Activated CD8-positive, alpha-beta T cell treated with anti-CD3 and anti-CD28 coated beads for 36 hours (primary cell): ENCODE data around the gene B3GAT1. TPM values are rescaled to one million over a fixed set of nuclear protein-coding genes. Genes with fewer than 3 reads are reported as not detected.

Experiments
- ATAC-seq: fragments of 200-7000 bp; cut with Tn5 transposase; one replicate; pipeline ENCODE4 v1.10.0; 2021; ENCODE audit warnings: mild to moderate bottlenecking, moderate library complexity
- CTCF ChIA-PET: fragments of 350-600 bp; sonication (Branson Sonifier 250); formaldehyde crosslinking; loops from one replicate; lab custom pipeline; 2021; ENCODE audit warnings: antibody characterized with exemption; lab: Charles Lee
- POLR2A ChIA-PET: fragments of 350-600 bp; sonication (Branson Sonifier 250); formaldehyde crosslinking; loops from one replicate; lab custom pipeline; 2021; ENCODE audit warnings: antibody characterized with exemption; lab: Charles Lee
- DNase-seq: peaks from one replicate; pipeline ENCODE4 v3.0.0-alpha.2; 2020
- H3K27ac Mint-ChIP-seq: one replicate; pipeline ENCODE4 v1.8.0; 2021; ENCODE audit warnings: mild to moderate bottlenecking, mixed read lengths
- H3K27me3 Mint-ChIP-seq: one replicate; pipeline ENCODE4 v1.8.0; 2021; ENCODE audit warnings: mixed read lengths
- H3K36me3 Mint-ChIP-seq: one replicate; pipeline ENCODE4 v1.8.0; 2021; ENCODE audit warnings: low read depth, mixed read lengths
- H3K4me1 Mint-ChIP-seq: one replicate; pipeline ENCODE4 v1.8.0; 2021; ENCODE audit warnings: low read depth, mixed read lengths
- H3K4me3 Mint-ChIP-seq: one replicate; pipeline ENCODE4 v1.8.0; 2021; ENCODE audit warnings: mild to moderate bottlenecking, moderate library complexity, mixed read lengths
- H3K9me3 Mint-ChIP-seq: one replicate; pipeline ENCODE4 v1.8.0; 2021; ENCODE audit warnings: mixed read lengths
- intact Hi-C: fragments of 100-400 bp; cut with micrococcal nuclease; formaldehyde crosslinking; loops from one replicate; pipeline ENCODE4 v1.10.0; 2022
- total RNA-seq, 2 experiments: library from RNA; stranded (reverse); gene quantifications; one replicate each; pipeline ENCODE4 v1.2.3, GENCODE V29; 2021
- TF ChIP-seq, protein P1 (sequence below): fragments of 200-600 bp; IDR thresholded peaks from one replicate; pipeline ENCODE4 v1.8.0; 2022; ENCODE audit warnings: antibody characterized with exemption, mild to moderate bottlenecking

The B3GAT1 gene
- total RNA-seq, 2 experiments from 2014 or later: 0.07 TPM; not detected in 1

DNA sequence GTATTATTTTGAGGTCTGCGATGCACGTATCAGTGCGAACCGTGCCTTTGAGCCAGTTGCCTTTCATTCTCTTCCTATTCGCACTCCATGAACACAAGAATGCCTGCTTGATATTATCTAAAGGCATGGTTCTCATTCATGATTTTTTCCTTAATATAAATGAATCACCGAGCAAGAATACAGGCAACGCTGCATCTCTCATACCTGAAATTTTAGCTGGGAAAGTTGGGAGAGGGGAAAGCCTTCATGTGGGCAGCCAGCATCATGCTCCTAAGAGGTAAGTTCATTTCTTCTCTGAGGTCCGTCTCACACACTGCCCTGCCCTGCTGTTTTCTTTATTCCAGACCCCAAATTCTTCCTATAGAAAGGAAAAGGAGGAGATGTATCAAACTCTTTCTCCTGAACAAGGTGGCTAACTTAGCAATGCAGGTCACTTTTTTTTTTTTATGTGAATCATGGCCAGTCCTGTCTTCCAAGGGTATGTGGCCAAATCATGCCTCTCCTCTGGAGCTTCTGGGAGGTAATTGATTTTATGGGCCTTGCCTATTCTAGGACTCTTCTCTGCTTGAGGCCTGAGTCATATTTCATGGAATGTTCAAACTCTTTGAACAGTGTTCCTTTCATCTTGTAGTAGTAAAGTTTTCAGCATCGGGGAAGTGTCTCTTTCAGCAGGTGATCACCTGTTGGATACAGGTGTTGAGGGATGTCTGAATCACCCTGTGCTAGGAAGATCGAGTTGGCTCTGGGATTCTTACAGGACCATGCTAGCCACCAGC is 77.1 kb downstream of the B3GAT1 start:
- H3K27me3 Mint-ChIP-seq: peaks cover 15% of the 10 kb centered on the region
- ChIA-PET CTCF (no interaction called here), POLR2A (interaction anchor here (1.5 to 3.0 kb wide), 2 partner anchors 12 to 58 kb away, joined by 3 to 13 read pairs; partner anchors contain the start of gene GLB1L3)
- ATAC-seq (no peak), DNase-seq (no peak)
- no peaks in the 10 kb centered on the region for H3K9me3 Mint-ChIP-seq
- no peak overlapping the region for H3K27ac Mint-ChIP-seq
- H3K36me3 Mint-ChIP-seq: no peaks in the 10 kb centered on the region
- H3K4me3 Mint-ChIP-seq: no peak overlapping the region
- H3K4me1 Mint-ChIP-seq: peaks cover 12% of the 10 kb centered on the region
- intact Hi-C loops: no loop called here
- TF ChIP-seq, protein P1, sequence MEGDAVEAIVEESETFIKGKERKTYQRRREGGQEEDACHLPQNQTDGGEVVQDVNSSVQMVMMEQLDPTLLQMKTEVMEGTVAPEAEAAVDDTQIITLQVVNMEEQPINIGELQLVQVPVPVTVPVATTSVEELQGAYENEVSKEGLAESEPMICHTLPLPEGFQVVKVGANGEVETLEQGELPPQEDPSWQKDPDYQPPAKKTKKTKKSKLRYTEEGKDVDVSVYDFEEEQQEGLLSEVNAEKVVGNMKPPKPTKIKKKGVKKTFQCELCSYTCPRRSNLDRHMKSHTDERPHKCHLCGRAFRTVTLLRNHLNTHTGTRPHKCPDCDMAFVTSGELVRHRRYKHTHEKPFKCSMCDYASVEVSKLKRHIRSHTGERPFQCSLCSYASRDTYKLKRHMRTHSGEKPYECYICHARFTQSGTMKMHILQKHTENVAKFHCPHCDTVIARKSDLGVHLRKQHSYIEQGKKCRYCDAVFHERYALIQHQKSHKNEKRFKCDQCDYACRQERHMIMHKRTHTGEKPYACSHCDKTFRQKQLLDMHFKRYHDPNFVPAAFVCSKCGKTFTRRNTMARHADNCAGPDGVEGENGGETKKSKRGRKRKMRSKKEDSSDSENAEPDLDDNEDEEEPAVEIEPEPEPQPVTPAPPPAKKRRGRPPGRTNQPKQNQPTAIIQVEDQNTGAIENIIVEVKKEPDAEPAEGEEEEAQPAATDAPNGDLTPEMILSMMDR: no peak

DNA sequence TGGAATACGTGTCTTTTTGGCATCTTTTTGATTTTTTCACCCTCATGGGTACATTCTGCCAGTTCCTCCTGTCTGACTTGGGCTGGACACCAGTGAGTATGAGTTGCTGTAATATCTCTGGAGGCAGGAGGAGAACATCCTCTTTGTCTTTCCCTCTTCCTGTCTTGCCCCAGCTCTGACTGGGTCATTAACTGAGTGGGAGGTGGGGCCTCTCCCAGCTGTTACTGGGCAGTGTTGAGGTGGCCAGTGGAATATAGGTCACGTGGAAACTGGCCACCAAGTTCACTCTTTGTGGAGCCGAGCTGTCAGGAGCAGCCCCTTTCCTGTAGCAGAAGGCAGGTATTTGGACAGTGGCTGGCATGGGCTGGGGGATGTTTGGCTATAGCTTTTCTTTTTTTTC is 78.1 kb downstream of the B3GAT1 start:
- Mint-ChIP-seq H3K27ac (no peak overlapping the region), H3K27me3 (peaks cover 18% of the 10 kb centered on the region), H3K4me1 (peaks cover 12% of the 10 kb centered on the region), H3K4me3 (no peak overlapping the region), H3K9me3 (no peaks in the 10 kb centered on the region), H3K36me3 (no peaks in the 10 kb centered on the region)
- CTCF ChIA-PET: interaction anchor here (1.3 kb wide), 1 partner anchor 25 kb away, joined by 4 read pairs; no protein-coding TSS in a partner anchor
- ATAC-seq: no peak
- TF ChIP-seq, protein P1: no peak
- no peak for DNase-seq
- intact Hi-C loops: no loop called here
- POLR2A ChIA-PET: interaction anchor here (1.5 to 3.0 kb wide), 2 partner anchors 13 to 57 kb away, joined by 3 to 13 read pairs; partner anchors contain the start of gene GLB1L3

DNA sequence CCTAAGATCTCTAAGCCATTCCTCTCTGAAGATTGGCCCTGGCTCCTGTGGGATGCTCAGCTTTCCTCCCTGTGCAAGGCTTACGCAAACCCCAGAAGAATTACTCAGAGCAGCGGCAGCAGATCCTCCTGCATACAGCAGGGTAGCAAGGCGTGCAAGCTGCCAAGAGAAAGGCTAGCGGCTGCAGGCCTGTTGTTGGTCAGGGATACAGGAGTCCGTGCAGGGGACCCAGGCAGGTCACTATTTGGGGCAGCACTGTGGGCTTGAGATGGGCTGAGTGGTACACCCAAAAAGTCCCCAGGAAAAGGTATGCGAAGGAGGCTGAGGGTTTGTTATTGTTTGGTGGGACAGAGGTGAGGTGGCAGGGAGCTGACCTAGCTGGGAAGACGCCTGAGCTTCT is 78.7 kb downstream of the B3GAT1 start:
- Mint-ChIP-seq H3K4me1 (peaks cover 12% of the 10 kb centered on the region), H3K27ac (no peak overlapping the region), H3K4me3 (peak overlapping the region; percentile 66), H3K9me3 (no peaks in the 10 kb centered on the region), H3K27me3 (peaks cover 18% of the 10 kb centered on the region), H3K36me3 (no peaks in the 10 kb centered on the region)
- DNase-seq (no peak), ATAC-seq (no peak)
- CTCF ChIA-PET: interaction anchor here (1.3 kb wide), 1 partner anchor 26 kb away, joined by 4 read pairs; no protein-coding TSS in a partner anchor
- POLR2A ChIA-PET: interaction anchor here (1.5 to 3.0 kb wide), 2 partner anchors 14 to 57 kb away, joined by 3 to 13 read pairs; partner anchors contain the start of gene GLB1L3
- intact Hi-C loops: no loop called here
- TF ChIP-seq, protein P1: no peak

DNA sequence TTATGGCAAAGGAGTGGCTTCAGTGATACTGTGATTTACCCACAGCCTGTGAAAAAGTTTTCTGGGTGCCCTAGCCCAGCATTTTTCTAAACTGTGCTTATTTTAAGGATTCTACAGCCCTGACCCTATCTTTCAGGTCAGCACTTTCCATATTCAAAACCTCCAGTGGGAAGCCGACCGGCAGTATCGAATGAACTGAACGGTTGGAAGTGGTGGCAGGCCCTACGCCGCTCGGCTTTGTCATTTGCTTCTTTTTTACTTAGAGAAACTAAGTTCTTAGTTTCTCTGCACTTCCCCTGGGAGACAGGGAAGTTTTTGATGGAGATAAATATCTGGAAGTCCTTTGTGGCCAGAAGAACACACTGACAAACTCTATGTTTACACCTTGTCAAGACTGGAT is 79.3 kb downstream of the B3GAT1 start:
- ChIA-PET CTCF (interaction anchor here (0.9 to 1.5 kb wide), 3 partner anchors 59 to 71 kb away, joined by 3 to 7 read pairs (median 3); no protein-coding TSS in a partner anchor), POLR2A (interaction anchor here (0.8 to 3.0 kb wide), 3 partner anchors 56 to 108 kb away, joined by 3 to 13 read pairs (median 4); partner anchors contain the start of genes GLB1L3 and VPS26B)
- H3K4me1 Mint-ChIP-seq: peaks cover 12% of the 10 kb centered on the region
- peaks cover 18% of the 10 kb centered on the region for H3K27me3 Mint-ChIP-seq
- H3K9me3 Mint-ChIP-seq: no peaks in the 10 kb centered on the region
- ATAC-seq (no peak), DNase-seq (no peak)
- no peak overlapping the region for H3K27ac Mint-ChIP-seq
- TF ChIP-seq, protein P1: no peak
- H3K4me3 Mint-ChIP-seq: peak overlapping the region; percentile 66
- intact Hi-C loops: no loop called here
- no peaks in the 10 kb centered on the region for H3K36me3 Mint-ChIP-seq
